ENCODE measurements around the gene MMRN2.
"Not testable (repeated sequence)": the region's sequence is repeated elsewhere in the genome, so short reads cannot be mapped to it uniquely, and the experiment has no call there.

Gene MMRN2

GRCh38 chr10:86954681-86955500, 2.5 kb downstream of the MMRN2 start:
- no peak for DNase-seq

- DNase-seq: no peak
Observed at GRCh38 chr10:86953747-86954680, 3.4 kb downstream of the MMRN2 start.

DNA sequence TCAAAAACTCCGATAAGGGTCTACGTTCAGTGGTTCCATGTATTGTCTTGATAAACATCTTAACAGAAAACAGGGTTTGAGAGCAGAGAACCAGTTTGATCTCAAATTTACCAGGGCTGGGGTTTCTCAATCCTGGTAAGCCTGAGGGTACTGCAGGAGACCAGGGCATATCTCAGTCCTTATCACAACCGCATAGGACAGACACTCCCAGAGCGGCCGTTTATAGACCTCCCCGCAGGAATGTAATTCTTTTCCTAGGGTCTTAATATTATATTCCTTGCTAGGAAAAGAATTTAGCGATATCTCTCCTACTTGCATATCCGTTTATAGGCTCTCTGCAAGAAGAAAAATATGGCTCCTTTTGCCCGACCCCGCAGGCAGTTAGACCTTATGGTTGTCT, 4.7 kb downstream of the MMRN2 start:
- not testable (repeated sequence) for DNase-seq

DNA sequence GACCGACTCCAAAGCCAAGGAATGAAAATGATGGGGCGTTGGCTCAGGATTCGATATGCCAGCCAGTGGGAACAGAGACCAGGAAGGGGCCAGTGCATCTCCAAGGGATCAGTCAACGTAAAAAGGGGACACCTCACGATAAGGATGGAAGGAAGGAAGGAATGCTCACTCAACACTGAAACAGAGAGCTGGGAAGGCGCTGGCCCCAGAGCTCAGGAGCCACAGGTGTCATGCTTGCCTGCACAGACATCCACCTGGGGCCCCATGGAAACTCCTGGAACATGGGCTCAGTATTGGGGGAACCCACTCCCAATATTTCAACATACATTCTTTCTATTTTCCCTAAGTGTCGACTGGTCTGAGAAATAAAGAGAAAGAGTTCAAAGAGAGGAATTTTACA, 5.3 kb downstream of the MMRN2 start:
- DNase-seq: no peak

DNA sequence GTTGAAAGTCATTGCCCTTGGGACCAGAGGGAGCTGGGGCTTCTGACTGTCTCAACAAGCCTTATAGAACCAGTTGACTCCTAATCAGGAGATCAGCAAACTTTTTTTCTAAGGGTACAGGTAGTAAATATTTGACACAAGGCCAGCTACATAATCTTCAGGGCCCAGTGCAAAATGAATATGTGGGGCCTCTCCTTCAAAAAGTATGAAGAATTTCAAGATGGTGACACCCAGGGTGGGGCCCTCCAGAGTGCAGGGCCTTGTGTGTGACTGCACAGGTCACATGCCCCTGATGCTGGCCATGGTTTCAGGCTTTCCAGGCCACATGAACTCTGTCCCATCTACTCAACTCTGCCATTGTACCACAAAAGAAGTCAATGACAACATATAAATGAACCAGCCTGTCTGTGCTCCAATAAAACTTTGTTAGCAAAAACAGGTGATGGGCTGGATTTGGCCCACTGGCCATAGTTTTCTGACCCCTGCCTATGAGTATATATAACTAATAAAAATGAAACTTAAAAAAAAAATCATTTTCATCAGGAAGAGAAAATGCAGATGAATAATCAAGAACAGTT, 6.1 kb downstream of the MMRN2 start:
- no peak for DNase-seq

DNA sequence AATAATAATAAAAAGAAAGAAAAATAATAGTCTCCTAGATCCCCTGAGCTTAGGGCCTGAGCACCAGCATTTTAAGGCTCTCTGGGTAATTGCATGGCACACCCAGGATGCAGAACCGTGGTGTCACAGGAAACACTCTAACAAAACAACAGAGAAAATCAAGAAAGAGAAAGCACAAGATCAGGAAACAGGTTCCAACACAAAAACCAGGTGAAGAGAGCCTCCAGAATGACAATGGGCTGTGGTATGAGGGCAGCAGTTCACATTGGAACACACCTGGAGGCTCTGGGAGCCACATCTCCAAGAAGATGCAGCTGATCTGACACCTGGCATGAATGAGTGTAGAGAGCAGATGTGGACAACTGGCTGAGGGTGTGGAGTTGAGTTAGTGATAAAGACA, 7.1 kb downstream of the MMRN2 start:
- no peak for DNase-seq

DNA sequence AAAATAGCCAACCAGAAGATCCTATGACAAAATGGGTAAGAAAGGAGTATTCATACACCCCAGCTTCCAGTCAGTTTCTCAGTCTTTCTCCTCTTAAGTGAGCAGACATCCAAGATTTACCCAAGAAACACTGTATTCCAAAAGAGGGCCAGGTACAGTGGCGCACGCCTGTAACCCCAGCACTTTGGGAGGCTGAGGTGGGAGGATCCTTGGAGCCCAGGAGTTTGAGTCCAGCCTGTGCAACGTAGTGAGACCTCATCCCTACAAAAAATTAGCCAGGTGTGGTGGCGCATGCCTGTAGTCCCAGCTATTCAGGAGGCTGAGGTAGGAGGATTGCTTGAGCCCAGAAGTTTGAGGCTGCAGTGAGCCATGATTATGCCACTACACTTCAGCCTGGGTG, 9.6 kb downstream of the MMRN2 start:
- DNase-seq: not testable (repeated sequence)

DNA sequence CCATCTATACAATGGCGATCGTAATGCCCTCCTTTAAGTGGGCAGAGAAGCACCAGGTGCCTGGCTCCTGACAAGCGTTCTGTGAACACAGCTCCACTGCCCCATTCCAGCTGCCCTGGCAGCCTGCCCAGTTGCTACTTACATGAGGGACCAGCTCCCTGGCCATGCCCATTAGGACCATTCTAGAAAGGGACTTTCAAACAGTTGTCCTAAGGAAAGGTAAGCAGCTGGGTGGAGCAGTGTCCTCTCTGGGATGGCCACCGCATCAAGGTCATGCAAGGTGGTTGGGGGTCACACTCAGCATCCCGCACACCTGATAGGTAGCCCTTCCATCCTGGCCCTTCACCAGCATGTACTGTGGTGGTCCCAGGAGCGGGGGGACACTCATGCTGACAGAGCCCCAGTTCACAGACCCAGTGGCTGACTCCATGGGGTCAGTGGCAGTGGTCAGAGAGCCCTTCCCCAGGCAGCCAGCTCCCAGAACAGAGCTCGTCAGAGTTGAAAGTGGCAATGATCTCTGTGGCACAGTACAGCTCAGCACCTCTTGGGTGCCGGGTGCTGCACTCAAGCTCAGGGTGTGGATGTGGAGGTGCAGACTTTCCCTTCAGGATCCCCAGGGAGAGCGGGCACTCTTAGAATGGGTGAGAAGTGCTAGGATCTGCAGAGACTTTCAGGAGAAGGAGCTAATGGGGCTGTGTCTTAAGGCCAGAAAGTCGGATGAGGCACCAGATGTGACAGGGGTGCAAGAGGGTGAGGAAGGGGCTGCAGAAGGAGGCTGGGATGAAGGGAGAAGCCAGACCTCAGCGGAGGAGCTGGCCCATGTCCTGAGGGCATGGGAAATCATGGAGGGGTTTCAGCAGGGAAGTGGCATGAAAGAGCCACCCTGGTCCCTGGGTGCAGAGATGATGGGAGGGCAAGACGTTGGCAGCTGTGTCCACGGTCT, 10.9 kb downstream of the MMRN2 start:
- DNase-seq: no peak

DNA sequence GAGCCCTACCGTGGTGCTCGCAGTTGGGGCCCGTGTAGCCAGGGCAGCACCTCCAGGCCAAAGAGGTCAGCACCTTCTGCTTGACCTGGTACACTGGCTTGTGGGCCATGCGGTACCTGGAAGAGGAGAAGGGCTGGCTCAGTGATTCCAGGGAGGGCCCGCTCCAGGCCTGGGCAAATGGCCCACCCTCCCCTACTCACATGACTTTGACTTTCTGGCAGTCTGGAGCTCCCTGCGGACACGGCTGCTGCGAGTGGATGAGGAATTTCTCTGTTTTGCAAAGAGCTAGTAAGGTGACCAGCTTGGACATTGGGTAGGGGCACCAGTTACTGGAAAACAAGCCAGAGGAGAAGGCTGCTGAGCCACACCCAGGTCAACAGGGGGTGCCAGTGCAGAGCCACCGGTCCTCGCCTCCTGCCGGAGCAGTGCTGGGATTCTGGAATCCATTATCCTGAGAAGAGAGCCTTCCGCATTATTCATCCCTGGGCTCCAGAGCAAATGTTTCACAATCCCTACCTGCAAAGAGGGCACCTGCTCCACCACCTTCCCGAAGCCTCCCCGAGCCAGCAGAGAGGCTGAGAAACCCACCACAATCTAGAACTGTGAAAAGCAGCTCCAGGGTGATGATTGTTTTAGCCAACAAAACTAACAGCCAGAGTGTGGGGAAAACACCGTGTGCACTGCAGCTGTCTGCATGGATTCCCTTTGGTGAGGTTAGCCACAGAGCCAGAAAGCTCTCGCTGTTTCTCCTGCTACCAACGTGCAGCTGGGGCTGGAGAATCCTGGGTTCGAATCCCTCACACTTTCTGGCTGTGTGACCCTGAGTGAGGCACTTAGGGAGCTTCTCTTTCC, 11.8 kb downstream of the MMRN2 start:
- no peak for DNase-seq

DNA sequence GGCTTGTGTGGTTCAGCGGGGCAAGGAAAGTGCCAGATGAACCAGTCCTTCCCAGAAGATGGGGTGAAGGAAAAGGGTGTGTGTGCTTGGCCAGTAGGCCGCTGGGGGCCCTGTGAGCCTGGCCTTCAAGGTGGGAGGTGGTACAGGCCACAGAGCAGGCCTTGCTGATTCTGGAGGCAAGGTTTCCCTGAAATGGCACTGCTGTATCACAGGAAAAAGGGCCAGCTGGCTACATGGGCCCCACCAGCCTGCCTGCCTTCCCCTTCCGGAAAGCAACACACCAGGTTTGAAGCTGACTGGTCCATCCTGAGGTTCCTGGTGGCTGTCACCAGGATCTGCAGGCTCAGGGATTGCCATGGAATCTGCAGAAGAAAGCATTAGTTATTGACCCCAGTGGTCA, 12.5 kb downstream of the MMRN2 start:
- no peak for DNase-seq

GRCh38 chr10:86944471-86944870, 12.9 kb downstream of the MMRN2 start:
- no peak for DNase-seq

- no peak for DNase-seq
Observed at GRCh38 chr10:86944031-86944419, 13.4 kb downstream of the MMRN2 start.

- DNase-seq: no peak
Observed at GRCh38 chr10:86943316-86944030, 13.9 kb downstream of the MMRN2 start.

DNA sequence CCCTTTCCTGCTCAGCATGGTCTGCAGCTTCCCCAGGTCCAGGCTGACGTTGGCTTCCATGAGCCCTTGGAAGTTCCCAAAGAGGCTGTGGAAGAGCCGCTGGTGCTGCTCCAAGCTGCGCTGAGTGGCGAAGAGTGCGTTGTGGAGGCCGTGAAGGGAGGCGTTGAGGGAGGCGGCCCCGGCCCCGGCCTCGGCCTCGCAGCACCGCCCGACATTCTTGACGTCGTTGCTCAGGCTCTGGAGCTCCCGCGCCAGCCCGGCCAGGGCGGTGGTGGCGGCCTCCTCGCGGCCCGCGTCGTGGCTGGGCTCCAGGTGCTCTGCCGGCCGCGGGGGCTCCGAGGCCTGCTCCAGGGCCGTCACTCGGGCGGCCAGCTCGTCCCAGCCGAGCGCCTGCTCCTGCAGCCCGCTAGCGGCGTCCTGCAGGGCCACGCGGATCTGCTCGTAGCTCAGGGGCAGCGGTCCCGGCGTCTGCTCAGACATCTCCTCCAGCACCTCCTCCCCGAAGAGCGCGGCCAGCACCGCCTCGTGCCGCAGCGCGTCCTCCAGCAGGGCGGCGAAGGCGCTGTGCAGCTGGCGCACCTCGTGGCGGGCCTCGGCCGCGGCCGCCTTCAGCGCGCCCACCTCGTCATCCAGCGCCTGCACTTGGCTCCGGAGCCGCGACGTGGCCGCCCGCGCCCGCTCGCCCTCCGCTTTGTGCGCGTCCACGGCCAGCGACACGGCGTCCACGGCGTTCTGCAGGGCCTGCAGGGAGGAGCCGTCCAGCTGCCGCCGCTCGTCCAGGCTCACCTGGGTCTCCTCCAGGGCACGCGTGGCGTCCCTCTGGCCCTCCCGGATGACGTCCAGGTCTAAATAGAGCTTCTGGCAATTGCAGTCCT, 14.7 kb downstream of the MMRN2 start:
- no peak for DNase-seq

DNA sequence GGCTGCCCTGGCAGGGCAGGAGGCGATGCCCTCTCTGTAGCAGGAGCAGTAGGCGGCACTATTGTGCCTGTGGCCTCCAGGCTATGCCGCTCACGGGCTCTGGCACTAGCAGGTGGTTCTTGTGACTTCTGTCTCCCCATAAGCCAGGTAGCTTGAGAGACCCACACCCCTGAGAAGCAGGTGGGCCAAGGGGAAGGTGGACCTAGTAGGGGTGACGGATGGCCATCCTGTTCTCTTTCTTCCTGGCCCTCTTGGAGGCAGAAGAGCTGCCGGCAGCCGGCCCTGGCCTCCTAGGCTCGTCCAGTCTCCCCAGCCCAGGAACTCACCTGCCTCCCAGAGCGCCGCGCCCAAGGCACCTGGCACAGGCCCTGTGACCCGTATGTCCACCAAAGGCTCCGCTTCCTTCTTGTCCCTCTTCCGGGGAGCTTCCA, 15.4 kb downstream of the MMRN2 start:
- DNase-seq: no peak

GRCh38 chr10:86941426-86941825, 16.0 kb downstream of the MMRN2 start:
- no peak for DNase-seq

- no peak for DNase-seq
Observed at GRCh38 chr10:86940677-86941076, 16.7 kb downstream of the MMRN2 start.

DNA sequence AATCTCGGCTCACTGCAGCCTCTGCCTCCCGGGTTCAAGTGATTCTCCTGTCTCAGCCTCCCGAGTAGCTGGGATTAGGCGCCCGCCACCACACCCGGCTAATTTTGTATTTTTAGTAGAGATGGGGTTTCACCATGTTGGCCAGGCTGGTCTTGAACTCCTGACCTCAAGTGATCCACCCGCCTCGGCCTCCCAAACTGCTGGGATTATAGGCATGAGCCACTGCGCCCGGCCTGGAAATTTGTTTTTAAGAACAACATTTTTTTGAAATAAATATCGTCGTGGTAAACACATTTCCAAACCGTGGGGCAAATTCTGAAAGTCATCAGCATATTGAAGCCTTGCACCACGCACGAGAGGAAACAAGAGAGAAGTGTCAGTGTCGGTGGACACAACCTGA, 17.3 kb downstream of the MMRN2 start:
- DNase-seq: not testable (repeated sequence)

DNA sequence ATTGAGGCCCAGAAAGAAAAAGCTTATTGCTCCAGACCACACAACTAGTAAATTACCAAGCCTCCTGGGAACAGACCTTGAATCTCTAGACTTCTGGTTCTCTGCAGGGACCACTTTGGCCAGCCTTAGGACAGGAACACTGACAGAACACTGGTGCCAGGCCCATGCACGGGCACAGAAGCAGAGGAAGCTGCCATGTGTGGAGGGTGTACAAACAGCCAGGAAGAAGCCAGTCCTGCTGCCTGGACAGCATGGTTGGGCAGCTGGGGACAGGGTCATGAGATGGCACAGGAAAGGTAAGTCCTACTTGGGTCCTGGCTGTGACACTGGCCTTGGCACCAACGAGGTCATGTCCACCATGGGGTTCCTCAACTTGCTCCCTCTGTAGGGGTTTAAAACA, 19.2 kb downstream of the MMRN2 start:
- no peak for DNase-seq

Measured in activated CD8-positive, alpha-beta memory T cell treated with anti-CD3 and anti-CD28 coated beads, Interleukin-2, amount 50 U/mL, for 4 hours (primary cell).